ENCODE measurements around the gene DEFB119.

DNA sequence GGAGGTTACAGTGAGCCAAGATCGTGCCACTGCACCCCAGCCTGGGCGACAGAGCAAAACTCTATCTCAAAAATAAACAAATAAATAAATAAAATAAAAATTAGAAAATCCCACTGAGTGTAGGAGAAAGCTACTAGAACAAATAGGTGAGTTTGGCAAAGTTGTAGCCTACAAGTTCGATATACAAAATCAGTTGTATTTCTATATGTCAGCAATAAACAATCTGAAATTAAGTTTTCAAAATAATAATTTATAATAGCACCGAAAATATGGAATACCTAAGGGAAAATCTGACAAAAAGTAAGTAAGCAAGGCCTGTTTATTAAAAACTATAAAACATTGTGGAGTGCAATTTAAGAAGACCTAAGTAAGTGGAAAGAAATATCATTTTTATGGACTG, 27.1 kb downstream of the DEFB119 start:
- no peak for TF ChIP-seq RBM22 (IDR thresholded peaks at IDR 0.05; ENCODE audit: low read depth, low read length, poor library complexity, severe bottlenecking)
- TF ChIP-seq, protein P1, sequence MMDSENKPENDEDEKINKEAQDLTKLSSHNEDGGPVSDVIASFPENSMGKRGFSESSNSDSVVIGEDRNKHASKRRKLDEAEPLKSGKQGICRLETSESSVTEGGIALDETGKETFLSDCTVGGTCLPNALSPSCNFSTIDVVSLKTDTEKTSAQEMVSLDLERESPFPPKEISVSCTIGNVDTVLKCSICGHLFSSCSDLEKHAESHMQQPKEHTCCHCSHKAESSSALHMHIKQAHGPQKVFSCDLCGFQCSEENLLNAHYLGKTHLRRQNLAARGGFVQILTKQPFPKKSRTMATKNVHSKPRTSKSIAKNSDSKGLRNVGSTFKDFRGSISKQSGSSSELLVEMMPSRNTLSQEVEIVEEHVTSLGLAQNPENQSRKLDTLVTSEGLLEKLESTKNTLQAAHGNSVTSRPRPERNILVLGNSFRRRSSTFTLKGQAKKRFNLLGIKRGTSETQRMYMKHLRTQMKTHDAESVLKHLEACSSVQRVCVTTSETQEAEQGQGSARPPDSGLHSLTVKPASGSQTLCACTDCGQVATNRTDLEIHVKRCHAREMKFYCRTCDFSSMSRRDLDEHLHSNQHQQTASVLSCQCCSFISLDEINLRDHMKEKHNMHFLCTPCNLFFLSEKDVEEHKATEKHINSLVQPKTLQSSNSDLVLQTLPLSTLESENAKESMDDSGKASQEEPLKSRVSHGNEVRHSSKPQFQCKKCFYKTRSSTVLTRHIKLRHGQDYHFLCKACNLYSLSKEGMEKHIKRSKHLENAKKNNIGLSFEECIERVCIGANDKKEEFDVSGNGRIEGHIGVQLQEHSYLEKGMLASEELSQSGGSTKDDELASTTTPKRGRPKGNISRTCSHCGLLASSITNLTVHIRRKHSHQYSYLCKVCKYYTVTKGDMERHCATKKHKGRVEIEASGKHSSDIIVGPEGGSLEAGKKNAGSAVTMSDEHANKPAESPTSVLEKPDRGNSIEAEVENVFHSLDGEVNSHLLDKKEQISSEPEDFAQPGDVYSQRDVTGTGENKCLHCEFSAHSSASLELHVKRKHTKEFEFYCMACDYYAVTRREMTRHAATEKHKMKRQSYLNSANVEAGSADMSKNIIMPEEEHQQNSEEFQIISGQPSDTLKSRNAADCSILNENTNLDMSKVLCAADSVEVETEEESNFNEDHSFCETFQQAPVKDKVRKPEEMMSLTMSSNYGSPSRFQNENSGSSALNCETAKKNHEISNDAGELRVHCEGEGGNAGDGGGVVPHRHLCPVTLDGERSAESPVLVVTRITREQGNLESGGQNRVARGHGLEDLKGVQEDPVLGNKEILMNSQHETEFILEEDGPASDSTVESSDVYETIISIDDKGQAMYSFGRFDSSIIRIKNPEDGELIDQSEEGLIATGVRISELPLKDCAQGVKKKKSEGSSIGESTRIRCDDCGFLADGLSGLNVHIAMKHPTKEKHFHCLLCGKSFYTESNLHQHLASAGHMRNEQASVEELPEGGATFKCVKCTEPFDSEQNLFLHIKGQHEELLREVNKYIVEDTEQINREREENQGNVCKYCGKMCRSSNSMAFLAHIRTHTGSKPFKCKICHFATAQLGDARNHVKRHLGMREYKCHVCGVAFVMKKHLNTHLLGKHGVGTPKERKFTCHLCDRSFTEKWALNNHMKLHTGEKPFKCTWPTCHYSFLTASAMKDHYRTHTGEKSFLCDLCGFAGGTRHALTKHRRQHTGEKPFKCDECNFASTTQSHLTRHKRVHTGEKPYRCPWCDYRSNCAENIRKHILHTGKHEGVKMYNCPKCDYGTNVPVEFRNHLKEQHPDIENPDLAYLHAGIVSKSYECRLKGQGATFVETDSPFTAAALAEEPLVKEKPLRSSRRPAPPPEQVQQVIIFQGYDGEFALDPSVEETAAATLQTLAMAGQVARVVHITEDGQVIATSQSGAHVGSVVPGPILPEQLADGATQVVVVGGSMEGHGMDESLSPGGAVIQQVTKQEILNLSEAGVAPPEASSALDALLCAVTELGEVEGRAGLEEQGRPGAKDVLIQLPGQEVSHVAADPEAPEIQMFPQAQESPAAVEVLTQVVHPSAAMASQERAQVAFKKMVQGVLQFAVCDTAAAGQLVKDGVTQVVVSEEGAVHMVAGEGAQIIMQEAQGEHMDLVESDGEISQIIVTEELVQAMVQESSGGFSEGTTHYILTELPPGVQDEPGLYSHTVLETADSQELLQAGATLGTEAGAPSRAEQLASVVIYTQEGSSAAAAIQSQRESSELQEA (IDR thresholded peaks at IDR 0.05; ENCODE audit: low read depth) = no peak
